H9 (cell line): ENCODE data around the gene QSOX2. TPM values are rescaled to one million over a fixed set of nuclear protein-coding genes. Genes with fewer than 3 reads are reported as not detected.

Experiments
- DNase-seq: peaks from one replicate; pipeline ENCODE4 v3.0.0-alpha.2; 2017
- H2AFZ ChIP-seq: one replicate; pipeline ENCODE4 v1.6.1; 2013; ENCODE audit warnings: mild to moderate bottlenecking, low read length, control low read depth, moderate library complexity
- H2AK5ac ChIP-seq: 2 replicates; pipeline ENCODE4 v1.6.1; 2013; ENCODE audit warnings: low read length, control low read depth, mixed read lengths; ENCODE audit not compliant: insufficient read length
- H2BK120ac ChIP-seq: one replicate; pipeline ENCODE4 v1.6.1; 2013; ENCODE audit warnings: low read depth, mild to moderate bottlenecking, low read length, control low read depth, inconsistent platforms; ENCODE audit not compliant: poor library complexity, severe bottlenecking
- H2BK12ac ChIP-seq: 2 replicates; pipeline ENCODE4 v1.6.1; 2013; ENCODE audit warnings: low read length, control low read depth, mixed read lengths, low read depth; ENCODE audit not compliant: insufficient read length
- H2BK15ac ChIP-seq: 2 replicates; pipeline ENCODE4 v1.6.1; 2013; ENCODE audit warnings: low read depth, low read length, control low read depth
- H2BK20ac ChIP-seq: one replicate; pipeline ENCODE4 v1.6.1; 2013; ENCODE audit warnings: low read depth, mild to moderate bottlenecking, low read length, control low read depth, inconsistent platforms; ENCODE audit not compliant: poor library complexity, severe bottlenecking
- H2BK5ac ChIP-seq: 2 replicates; pipeline ENCODE4 v1.6.1; 2013; ENCODE audit warnings: low read length, control low read depth, mixed read lengths; ENCODE audit not compliant: insufficient read length
- H3K14ac ChIP-seq: 2 replicates; pipeline ENCODE4 v1.6.1; 2013; ENCODE audit warnings: low read length, control low read depth; ENCODE audit not compliant: insufficient read depth
- H3K18ac ChIP-seq: 2 replicates; pipeline ENCODE4 v1.6.1; 2013; ENCODE audit warnings: low read depth, mild to moderate bottlenecking, mixed read lengths, low read length, control low read depth; ENCODE audit not compliant: insufficient read length
- H3K23ac ChIP-seq: 2 replicates; pipeline ENCODE4 v1.6.1; 2013; ENCODE audit warnings: low read length, control low read depth, mixed read lengths, low read depth; ENCODE audit not compliant: insufficient read length
- H3K23me2 ChIP-seq: 2 replicates; pipeline ENCODE4 v1.6.1; 2013; ENCODE audit warnings: low read depth, mild to moderate bottlenecking, mixed read lengths, low read length, control low read depth; ENCODE audit not compliant: insufficient read length, poor library complexity, severe bottlenecking
- H3K27ac ChIP-seq: 2 replicates; pipeline ENCODE4 v1.5.1; 2013; ENCODE audit warnings: low read length, control low read depth, mixed read lengths, low read depth; ENCODE audit not compliant: insufficient read length
- H3K27me3 ChIP-seq: 2 replicates; pipeline ENCODE4 v1.6.1; 2013; ENCODE audit warnings: low read length, control low read depth, inconsistent platforms; ENCODE audit not compliant: insufficient read depth
- H3K4ac ChIP-seq: 2 replicates; pipeline ENCODE4 v1.6.1; 2013; ENCODE audit warnings: low read depth, mild to moderate bottlenecking, control low read depth, inconsistent platforms, low read length, moderate library complexity
- H3K4me1 ChIP-seq: 2 replicates; pipeline ENCODE4 v1.6.1; 2013; ENCODE audit warnings: low read length, control low read depth, inconsistent platforms; ENCODE audit not compliant: insufficient read depth
- H3K4me2 ChIP-seq: 2 replicates; pipeline ENCODE4 v1.6.1; 2013; ENCODE audit warnings: low read length, control low read depth, mixed read lengths; ENCODE audit not compliant: insufficient read length, insufficient read depth
- H3K56ac ChIP-seq: 2 replicates; pipeline ENCODE4 v1.6.1; 2013; ENCODE audit warnings: low read depth, mild to moderate bottlenecking, mixed read lengths, low read length, control low read depth; ENCODE audit not compliant: insufficient read length
- H3K79me1 ChIP-seq: 2 replicates; pipeline ENCODE4 v1.6.1; 2013; ENCODE audit warnings: low read depth, mild to moderate bottlenecking, moderate library complexity, low read length, control low read depth, inconsistent platforms; ENCODE audit not compliant: insufficient read depth, poor library complexity, severe bottlenecking
- H3K79me2 ChIP-seq: 2 replicates; pipeline ENCODE4 v1.6.1; 2013; ENCODE audit warnings: low read length, control low read depth, inconsistent platforms; ENCODE audit not compliant: insufficient read depth
- H3K9ac ChIP-seq: 2 replicates; pipeline ENCODE4 v1.6.1; 2013; ENCODE audit warnings: low read length, control low read depth, mixed read lengths; ENCODE audit not compliant: insufficient read length; ENCODE audit errors: extremely low read depth
- H3K9me3 ChIP-seq: one replicate; pipeline ENCODE4 v1.6.1; 2013; ENCODE audit warnings: low read depth, low read length, inconsistent platforms; ENCODE audit not compliant: control insufficient read depth
- H3T11ph ChIP-seq: one replicate; pipeline ENCODE4 v1.6.1; 2013; ENCODE audit warnings: mild to moderate bottlenecking, low read length, control low read depth, inconsistent platforms
- H4K20me1 ChIP-seq: one replicate; pipeline ENCODE4 v1.6.1; 2013; ENCODE audit not compliant: control insufficient read depth, insufficient read length, insufficient read depth
- H4K5ac ChIP-seq: 2 replicates; pipeline ENCODE4 v1.6.1; 2013; ENCODE audit warnings: low read depth, mild to moderate bottlenecking, mixed read lengths, low read length, control low read depth; ENCODE audit not compliant: insufficient read length
- H4K8ac ChIP-seq: replicated peaks from 2 replicates; pipeline ENCODE4 v1.6.1; 2013; ENCODE audit warnings: low read length, control low read depth, mixed read lengths, low read depth; ENCODE audit not compliant: insufficient read length
- H4K91ac ChIP-seq: 2 replicates; pipeline ENCODE4 v1.6.1; 2013; ENCODE audit warnings: low read depth, mild to moderate bottlenecking, moderate library complexity, mixed read lengths, low read length, control low read depth; ENCODE audit not compliant: insufficient read length
- H3K27ac Mint-ChIP-seq, 3 experiments: 2 replicates in 2 of 3; 3 replicates in 1 of 3; pipeline ENCODE4 v1.8.0; 2020 to 2021; ENCODE audit warnings: mixed read lengths in 3 of 3, mild to moderate bottlenecking in 1 of 3, moderate library complexity in 1 of 3
- H3K27me3 Mint-ChIP-seq: 2 replicates; pipeline ENCODE4 v1.8.0; 2021; ENCODE audit warnings: low read depth, mild to moderate bottlenecking, moderate library complexity, mixed read lengths
- H3K36me3 Mint-ChIP-seq, 3 experiments: 2 replicates in 2 of 3; 3 replicates in 1 of 3; pipeline ENCODE4 v1.8.0; 2020 to 2021; ENCODE audit warnings: low read depth in 3 of 3, mixed read lengths in 3 of 3; ENCODE audit not compliant: insufficient read depth in 1 of 3
- H3K4me1 Mint-ChIP-seq, 2 experiments: 2 replicates each; pipeline ENCODE4 v1.8.0; 2020; ENCODE audit warnings: mixed read lengths in 2 of 2
- H3K4me3 Mint-ChIP-seq, 2 experiments: 2 replicates in 1 of 2; 3 replicates in 1 of 2; pipeline ENCODE4 v1.8.0; 2020 to 2021; ENCODE audit warnings: mild to moderate bottlenecking in 2 of 2, mixed read lengths in 2 of 2, moderate library complexity in 1 of 2
- H3K9me3 Mint-ChIP-seq, 2 experiments: 2 replicates in 1 of 2; 3 replicates in 1 of 2; pipeline ENCODE4 v1.8.0; 2020; ENCODE audit warnings: mild to moderate bottlenecking in 2 of 2, mixed read lengths in 2 of 2, moderate library complexity in 1 of 2
- WGBS: extraction: QIAGEN DNeasy Blood & Tissue Kit; methylation state at CpG from one replicate; pipeline ENCODE4 v1.1.7; 2013; ENCODE audit warnings: missing lambda C conversion rate, low lambda C conversion rate, mixed read lengths; ENCODE audit not compliant: insufficient read length; ENCODE audit errors: extremely low coverage; 5-methylcytosine and 5-hydroxymethylcytosine counted together
- total RNA-seq: library from RNA; stranded (reverse); gene quantifications from 2 replicates; pipeline ENCODE4 v1.2.1, GENCODE V29; 2021
- TF ChIP-seq, protein P1 (sequence below): fragments of 200-600 bp; sonication (generic); conservative IDR thresholded peaks from 3 replicates; pipeline ENCODE4 v1.8.0; 2021; ENCODE audit warnings: antibody characterized with exemption, mild to moderate bottlenecking

QSOX2 gene
- total RNA-seq, 1 experiment from 2014 or later, result 25.8 TPM

DNA sequence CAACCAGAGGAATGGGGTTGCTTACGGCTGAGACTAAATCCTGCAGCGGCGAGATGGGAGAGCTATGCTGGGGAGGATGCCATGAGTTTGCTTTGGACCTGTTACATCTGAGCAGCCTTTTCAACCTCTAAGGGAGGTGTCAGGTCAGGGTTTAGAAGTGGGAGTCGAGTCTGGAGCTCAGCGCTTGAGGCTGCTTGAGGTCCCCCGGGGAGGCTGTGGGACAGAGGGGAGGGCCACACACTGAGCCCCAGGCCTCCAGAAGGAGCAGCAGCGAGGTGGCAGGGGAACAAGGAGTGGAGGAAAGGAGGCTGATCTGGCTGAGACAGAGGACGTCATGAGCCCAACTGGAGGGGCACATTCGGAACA is 1.9 kb upstream of the QSOX2 start:
- no peak overlapping the region for H3K4ac ChIP-seq
- H2BK12ac ChIP-seq, result no peak overlapping the region
- Mint-ChIP-seq H3K27ac (peak overlapping the region in 1 of 3 experiments; percentile 56; a peak in 1 of 7 replicates), H3K9me3 (no peaks in the 10 kb centered on the region; a peak in 1 of 5 replicates), H3K4me3 (peak overlapping the region in 1 of 2 experiments; percentile 53; a peak in 2 of 5 replicates), H3K27me3 (peaks cover 18% of the 10 kb centered on the region), H3K36me3 (peaks cover 0 to 5% (median 0%) of the 10 kb centered on the region in 3 experiments; a peak in 1 of 7 replicates), H3K4me1 (peaks cover 34 to 54% of the 10 kb centered on the region in 2 experiments)
- no peak for DNase-seq
- H3K9ac ChIP-seq, result no peak overlapping the region
- peaks cover 5% of the 10 kb centered on the region for H3K23me2 ChIP-seq
- no peak overlapping the region for H2AK5ac ChIP-seq
- no peaks in the 10 kb centered on the region for H3K9me3 ChIP-seq
- H3K27me3 ChIP-seq, result no peaks in the 10 kb centered on the region
- H4K5ac ChIP-seq, result no peak overlapping the region
- H3T11ph ChIP-seq, result no peak overlapping the region
- TF ChIP-seq, protein P1, sequence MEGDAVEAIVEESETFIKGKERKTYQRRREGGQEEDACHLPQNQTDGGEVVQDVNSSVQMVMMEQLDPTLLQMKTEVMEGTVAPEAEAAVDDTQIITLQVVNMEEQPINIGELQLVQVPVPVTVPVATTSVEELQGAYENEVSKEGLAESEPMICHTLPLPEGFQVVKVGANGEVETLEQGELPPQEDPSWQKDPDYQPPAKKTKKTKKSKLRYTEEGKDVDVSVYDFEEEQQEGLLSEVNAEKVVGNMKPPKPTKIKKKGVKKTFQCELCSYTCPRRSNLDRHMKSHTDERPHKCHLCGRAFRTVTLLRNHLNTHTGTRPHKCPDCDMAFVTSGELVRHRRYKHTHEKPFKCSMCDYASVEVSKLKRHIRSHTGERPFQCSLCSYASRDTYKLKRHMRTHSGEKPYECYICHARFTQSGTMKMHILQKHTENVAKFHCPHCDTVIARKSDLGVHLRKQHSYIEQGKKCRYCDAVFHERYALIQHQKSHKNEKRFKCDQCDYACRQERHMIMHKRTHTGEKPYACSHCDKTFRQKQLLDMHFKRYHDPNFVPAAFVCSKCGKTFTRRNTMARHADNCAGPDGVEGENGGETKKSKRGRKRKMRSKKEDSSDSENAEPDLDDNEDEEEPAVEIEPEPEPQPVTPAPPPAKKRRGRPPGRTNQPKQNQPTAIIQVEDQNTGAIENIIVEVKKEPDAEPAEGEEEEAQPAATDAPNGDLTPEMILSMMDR, result no peak
- no peak overlapping the region for H4K8ac ChIP-seq
- H2BK20ac ChIP-seq, result no peak overlapping the region
- H3K14ac ChIP-seq, result no peak overlapping the region
- no peak overlapping the region for H3K23ac ChIP-seq
- H3K79me2 ChIP-seq, result peaks cover 6% of the 10 kb centered on the region; the same call in 1 of the 2 replicates
- H2BK15ac ChIP-seq, result no peak overlapping the region
- H3K56ac ChIP-seq, result no peak overlapping the region
- no CpG with 5 or more reads among the region's 9 CpGs for WGBS
- no peak overlapping the region for H4K91ac ChIP-seq
- H3K27ac ChIP-seq, result no peak overlapping the region
- H2BK120ac ChIP-seq, result no peak overlapping the region
- H2AFZ ChIP-seq, result no peak overlapping the region
- peaks cover 6% of the 10 kb centered on the region for H4K20me1 ChIP-seq
- H3K4me2 ChIP-seq, result no peak overlapping the region
- H2BK5ac ChIP-seq, result no peak overlapping the region
- H3K18ac ChIP-seq, result no peak overlapping the region
- H3K4me1 ChIP-seq, result peaks cover 9% of the 10 kb centered on the region
- no peaks in the 10 kb centered on the region for H3K79me1 ChIP-seq
